Amniotic epithelial cell (primary cell): ENCODE data around the gene SAMD4A.

Source experiments
- DNase-seq: peaks from one replicate; pipeline ENCODE4 v3.0.0-alpha.2; 2010; ENCODE audit warnings: low read depth

SAMD4A gene

DNA sequence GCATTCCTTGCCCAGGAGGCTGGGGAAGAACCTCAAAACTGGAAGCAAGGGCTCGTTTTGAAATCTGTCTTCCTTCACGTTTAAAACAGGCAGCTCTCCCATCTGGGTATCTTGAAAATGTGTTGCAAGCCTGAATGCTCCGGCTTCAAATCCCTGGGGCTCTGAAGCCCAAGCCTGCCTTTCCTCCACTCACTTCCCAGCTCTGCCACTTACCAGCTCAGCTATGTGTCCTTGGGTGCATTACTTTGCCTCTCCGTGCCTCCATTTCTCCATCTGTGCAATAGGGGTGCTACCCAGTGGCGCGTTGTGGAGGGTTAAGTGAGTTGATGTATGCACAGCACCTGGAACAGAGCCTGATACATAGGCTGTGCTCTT lies 238.1 kb downstream of the SAMD4A start:
- DNase-seq, result no peak

DNA sequence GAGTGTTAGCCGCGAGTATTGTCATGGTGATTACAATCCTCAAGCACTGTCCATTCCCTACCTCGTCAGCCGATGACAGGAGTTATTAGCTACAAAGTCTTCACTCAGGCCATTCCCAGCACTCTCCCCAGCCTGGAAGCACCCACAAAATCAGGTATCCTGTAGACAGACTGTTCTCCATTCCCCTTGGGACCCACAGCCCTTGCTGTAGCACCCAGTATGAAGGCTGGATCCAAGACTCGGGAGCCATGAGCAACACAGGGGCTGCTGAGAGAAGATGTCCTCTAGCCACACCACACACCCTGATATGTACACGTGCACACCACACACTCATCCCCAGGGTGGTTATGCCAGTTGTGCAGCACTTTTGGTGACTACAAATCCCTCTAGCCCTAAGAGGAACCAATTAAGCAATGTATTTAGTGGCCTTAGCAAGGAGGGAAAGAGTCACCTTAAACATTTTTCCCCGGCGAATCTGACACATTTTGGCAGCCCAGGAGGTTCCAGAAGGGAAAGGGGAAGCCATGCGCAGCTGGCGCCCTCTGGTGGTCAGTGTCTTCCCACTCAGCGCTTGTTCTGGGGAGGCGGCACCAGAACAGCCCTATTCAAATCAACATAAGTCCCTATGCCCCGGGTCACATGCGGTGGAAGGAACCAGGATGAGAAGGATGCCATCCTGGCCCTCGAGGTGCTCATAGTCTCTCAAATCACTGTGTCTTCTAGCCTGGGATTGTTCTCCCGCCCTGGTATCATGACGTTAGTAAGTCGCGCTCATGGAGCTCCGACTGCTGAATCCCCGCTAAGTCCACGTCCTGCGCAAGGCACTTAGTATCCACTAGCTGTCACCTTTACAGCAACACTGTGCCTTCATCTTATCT lies 238.8 kb downstream of the SAMD4A start:
- peak; percentile 49 for DNase-seq

DNA sequence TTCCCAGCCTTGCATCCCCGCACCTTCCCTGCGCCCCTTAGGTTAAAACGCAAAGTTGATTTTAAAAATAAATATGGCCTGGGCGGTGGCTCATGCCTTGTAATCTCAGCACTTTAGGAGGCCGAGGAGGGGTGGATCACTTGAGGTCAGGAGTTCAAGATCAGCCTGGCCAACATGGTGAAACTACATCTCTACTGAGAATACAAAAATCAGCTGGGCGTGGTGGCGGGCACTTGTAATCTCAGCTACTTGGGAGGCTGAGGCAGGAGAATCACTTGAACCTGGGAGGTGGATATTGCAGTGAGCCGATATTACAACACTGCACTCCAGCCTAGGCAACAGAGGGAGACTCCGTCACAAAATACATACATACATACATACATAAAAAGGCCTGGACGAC lies 239.7 kb downstream of the SAMD4A start:
- DNase-seq, result no peak

DNA sequence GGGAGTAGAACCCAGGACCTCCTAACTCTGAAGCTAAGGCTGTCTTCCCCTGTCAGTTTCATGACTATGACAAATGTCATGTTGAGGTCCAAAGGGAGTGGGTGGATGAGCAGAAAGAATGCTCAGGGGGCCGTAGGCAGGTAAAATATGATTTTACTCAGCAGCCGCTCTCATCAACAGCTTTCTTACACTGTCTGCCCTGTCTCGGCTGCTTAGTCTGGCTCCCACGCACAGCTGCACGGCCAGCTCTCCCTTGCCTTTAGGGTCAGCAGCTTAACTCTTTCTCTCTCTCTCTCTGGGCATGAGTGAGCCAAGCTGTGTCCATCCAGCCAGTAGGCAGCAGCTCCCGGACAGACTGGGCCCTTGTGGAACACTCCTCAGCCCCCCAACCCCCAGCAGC lies 240.5 kb downstream of the SAMD4A start:
- no peak for DNase-seq

GRCh38 chr14:54807881-54808280 lies 241.0 kb downstream of the SAMD4A start:
- DNase-seq, result no peak

DNA sequence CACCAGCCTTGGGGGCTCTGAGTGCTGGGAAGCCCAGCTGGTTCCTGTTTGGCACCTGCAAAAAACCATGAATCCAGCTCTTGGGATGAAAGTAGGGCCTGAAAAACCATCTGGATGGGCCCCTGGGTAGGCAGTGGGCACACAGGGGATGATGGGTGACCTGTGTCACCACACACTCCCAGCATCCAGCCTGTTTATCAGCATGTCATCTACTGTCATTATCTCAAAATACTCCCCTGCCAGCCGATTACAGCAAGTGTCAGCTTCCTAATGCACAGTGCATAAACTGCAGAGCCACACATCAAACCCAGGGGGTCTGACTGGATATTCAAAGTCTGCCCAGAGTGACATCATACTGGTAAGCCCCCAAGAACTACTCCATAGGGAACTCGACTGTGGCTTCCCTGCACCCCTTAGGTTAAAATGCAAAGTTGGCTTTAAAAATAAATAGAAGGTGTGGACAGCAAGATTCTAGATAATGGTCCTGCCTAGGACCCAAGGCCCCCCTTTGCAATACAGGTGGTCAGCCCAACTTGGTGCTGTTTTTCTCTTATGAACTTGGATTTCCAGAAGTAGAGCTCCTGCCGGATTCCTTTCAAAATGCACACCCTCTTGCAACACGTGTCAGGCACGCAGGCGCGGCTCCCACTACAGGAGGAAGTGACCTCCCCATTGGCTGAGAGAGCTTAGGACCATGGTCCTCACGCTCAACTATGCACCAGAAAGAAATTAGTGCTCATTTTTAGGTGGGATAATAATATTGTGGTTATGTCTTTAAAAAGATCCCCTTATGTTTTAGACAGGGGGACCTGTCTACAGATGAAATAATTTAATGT lies 241.6 kb downstream of the SAMD4A start:
- DNase-seq, result no peak

GRCh38 chr14:54809767-54810166 lies 242.8 kb downstream of the SAMD4A start:
- no peak for DNase-seq

DNA sequence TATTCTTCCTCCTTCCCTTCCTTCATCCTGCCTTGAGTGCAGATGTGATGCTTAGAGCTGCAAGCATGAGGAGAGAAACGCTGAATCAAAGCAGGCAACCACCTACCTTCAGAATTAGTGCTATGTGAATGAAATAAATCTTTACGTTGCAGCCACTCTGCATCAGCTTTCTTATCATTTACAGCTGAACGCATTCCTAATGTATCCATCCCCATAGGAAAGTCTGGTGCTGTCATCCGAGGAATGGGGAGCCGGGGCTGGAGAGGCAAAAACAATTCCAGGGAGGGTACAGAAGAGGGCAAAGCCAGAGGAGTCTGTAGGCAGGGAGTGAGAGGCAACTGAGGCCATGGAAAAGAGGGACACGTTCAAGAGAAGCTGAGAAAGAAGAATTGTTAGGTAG lies 245.7 kb downstream of the SAMD4A start:
- DNase-seq, result no peak

DNA sequence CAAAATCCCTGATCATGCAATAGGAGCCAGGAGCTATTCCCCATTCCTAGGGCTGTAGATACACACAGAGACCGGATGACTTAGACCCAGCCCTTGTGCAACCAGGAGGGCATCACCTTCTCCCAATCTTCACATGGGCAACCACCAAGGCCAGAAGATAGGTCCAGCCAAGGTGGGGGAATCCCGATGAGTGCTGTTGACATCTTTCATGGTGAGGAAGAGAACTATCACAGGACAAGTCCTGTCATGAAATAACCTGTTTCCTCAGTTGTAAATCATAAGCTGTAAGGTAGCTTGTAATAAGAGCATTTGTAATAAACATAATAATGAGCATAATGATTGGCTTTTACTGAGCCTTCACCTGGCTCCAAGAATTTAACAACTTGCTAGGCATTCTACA lies 246.2 kb downstream of the SAMD4A start:
- DNase-seq, result no peak

DNA sequence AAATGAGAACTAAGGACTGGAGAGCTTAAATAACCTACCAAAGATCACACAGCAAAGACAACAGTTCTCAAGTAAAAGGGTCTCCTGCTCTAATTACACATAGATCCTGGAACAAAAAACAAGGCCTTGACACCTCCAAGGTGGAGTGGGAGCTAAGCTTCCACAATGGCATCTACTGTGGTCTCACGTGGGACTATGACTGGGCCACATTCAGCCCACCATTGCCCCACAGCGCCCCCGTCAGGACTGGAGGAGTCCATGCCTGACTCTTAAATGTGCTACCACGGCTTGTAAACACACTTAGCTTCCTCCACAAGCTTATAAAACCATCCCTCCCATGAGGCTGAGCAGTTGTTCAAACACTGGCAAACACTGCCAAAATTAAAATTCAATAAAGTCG lies 247.1 kb downstream of the SAMD4A start:
- DNase-seq, result no peak

DNA sequence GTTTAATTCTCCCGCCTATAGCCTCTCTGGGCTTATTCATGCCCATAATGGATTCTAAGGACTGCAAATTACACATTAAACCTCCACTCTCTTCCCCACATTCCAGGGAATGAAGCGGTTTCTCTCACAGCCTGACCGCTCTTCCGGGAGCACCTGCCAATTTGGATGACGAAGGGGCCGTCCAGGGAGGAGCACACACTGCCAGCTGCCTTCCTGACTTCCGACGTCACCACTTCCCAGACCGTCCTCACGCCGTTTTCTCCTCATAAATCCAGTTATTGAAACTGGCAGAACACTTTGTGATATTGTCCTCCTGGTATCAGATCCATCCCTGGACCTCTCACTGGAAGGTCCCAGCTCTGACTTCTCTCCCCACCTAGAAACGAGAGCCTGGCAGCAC lies 248.1 kb downstream of the SAMD4A start:
- DNase-seq, result no peak

DNA sequence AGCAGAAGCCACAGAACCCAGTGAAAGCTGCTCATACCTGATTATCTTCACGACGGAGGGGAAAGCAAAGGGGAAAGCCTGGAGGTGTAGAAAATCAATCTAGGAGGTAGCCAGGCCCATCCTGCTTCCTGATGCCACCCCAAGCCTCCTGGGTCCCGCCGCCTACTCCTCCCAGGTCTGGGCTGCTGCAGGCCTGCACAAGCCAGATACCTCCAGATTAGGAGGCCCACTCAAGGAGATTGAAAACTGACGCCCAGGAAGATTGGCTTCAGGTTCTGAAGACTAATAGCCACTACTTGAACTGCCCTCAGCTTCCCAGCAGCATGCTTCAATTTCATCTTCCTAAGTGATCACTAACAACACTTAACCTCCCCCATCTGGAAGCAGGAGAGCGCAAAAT lies 248.6 kb downstream of the SAMD4A start:
- no peak for DNase-seq

- no peak for DNase-seq
These were observed 249.5 kb downstream of the SAMD4A start for GRCh38 chr14:54816450-54816849.

DNA sequence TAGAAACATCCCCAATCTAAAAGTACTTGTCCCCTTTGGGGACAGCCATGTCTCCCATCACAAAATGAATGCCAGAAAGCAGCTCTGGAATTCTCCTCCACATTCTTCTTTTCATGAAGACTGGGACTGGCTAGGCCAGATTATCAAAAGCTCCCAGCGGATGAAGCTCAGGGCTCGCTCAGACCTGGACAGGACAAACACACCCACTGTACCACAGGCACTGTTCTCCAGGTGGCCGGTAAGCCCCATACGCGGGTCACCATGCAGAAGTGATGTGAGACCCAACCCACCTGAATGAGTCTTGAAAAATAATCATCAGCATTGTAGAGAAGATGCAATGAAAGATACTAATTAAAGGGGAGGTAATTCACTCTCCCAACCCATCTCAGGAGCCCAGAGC lies 250.6 kb downstream of the SAMD4A start:
- DNase-seq, result no peak

DNA sequence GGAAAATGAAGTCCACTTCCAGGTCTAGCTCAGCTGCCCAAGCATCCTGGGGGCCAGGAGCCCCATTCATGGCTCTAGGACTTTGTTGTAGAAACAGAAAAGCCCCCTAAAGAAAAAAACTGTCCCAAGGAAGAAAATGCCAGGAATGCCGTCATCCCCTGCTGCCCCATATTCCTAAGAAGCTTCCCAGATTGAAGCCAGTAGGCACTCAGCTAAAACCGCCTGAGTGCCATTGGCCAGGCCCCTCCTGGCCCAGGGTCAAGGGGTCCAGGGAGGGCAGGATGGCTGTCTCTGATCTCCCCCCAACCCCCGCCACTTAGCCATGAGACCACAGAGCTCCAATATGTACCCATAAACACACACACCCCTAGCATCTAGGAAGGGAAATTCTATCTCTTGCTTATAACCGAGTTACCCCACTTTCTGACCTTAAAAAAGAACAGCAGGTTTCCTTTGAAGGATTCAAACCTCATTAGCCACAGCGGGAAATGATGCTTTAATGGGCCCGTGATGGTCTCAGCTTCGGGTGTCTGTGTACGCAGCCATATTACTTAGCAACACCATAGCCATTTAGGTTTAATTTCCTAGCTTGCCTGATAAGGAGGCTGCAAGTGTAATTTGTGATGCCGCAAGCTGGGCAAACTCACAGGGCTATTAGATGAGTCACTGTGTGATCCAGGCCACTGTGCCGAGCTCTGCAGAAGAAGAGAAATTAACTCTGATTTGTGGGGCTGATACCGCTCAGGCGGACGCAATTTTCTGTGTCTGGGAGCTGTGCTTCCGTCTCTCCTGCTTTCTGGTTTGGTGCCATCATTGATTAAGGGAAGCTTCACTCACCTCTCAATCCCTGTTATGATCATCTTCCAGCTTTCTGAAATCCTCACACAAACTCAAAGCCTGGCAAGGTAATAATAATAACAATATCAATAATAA lies 251.5 kb downstream of the SAMD4A start:
- DNase-seq, result peak; percentile 93

- DNase-seq, result no peak
These were observed 255.8 kb downstream of the SAMD4A start for GRCh38 chr14:54822685-54823084.

GRCh38 chr14:54823757-54824549 lies 257.0 kb downstream of the SAMD4A start:
- no peak for DNase-seq

GRCh38 chr14:54828037-54828436 lies 261.1 kb downstream of the SAMD4A start:
- no peak for DNase-seq

DNA sequence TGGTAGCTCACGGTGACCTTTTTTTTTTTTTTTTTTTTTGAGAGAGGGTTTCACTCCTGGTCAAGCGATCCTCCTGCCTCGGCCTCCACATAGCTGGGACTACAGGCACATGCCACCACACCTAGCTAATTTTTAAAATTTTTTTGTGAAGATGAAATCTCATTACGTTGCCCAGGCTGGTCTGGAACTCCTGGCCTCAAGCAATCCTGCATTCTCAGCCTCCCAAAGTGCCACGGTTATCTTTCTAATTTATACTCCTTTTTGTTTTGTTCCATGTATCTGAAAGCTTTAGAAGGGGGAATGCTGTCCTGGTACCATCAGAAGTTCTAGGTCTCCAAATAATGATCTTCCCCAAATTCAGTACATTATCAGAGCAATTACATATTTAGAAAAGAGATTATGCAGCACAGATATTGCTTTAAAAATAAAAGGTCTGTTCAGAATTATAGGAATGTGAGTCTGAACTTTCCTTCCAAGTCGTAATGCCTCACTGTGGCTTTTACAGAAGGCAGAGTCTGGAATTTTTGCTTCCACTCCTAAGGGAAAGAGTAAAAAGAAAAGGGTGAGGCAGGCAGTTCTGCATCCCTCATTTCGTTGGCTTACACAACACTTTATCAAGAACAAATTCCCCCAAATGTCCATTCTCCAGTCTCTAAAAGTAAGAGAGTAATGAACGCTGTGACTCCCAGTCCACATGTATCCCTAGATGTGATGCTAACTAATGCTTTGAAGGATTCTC lies 262.7 kb downstream of the SAMD4A start:
- peak; percentile 42 for DNase-seq

DNA sequence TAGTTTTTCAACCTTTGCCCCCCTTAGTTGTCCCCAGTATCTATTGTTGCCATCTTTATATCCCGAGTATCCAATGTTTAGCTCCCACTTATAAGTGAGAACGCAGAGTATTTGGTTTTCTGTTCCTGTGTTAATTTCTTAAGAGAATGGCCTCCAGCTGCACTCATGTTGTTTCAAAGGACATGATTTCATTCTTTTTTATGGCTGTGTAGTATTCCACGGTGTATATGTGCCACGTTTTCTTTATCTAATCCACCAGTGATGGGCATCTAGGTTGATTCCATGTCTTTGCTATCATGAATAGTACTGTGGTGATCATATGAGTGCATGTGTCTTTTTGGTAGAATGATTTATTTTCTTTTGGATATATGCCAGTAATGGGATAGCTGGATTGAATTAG lies 263.7 kb downstream of the SAMD4A start:
- DNase-seq, result no peak

DNA sequence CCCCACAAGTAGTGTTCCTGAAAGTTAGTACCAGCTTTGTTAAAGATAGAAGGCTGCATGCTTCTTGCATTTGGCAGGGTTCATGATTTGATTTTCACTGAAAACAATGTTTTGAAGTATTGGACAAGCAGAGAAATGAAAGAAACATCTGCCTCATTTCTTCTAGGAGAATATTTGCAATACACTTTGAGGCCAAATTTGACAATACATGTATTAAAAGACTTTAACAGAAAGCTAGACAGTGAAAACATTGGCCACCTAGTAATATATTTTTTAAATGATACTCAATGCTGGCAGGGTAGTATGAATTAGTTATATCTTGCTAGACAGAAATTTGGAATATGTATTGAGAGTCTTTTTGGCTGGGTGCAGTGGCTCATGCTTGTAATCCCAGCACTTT lies 267.2 kb downstream of the SAMD4A start:
- no peak for DNase-seq
